Stimulated activated CD4-positive, alpha-beta T cell treated with anti-CD3 and anti-CD28 coated beads, Interleukin-2, amount 100 ng/mL, for 48 hours (primary cell): ENCODE measurements around the gene INHBC.

Experiments used
- DNase-seq, 2 donors: peaks; one replicate each; pipeline ENCODE4 v3.0.0-alpha.2; 2020

INHBC gene

GRCh38 chr12:57455374-57456144, 21.0 kb downstream of the INHBC start:
- DNase-seq, result no peak

GRCh38 chr12:57456145-57456700, 21.6 kb downstream of the INHBC start:
- DNase-seq, result peak in 1 of 2 donors; percentile 44

GRCh38 chr12:57456737-57457490, 22.3 kb downstream of the INHBC start:
- DNase-seq, result no peak

- no peak for DNase-seq
Observed at GRCh38 chr12:57458665-57459054, 24.1 kb downstream of the INHBC start.

- DNase-seq, result peak; percentile 95 to 97
Observed at GRCh38 chr12:57459055-57459749, 24.6 kb downstream of the INHBC start.

- no peak for DNase-seq
Observed at GRCh38 chr12:57459750-57460467, 25.3 kb downstream of the INHBC start, which contains the start of gene GLI1. TSS of gene GLI1 (plus strand) at chr12:57459785. CDS start at chr12:57463692, 3,907 bp downstream.

- no peak for DNase-seq
Observed at GRCh38 chr12:57460468-57460784, 25.8 kb downstream of the INHBC start.

GRCh38 chr12:57460841-57461275, 26.3 kb downstream of the INHBC start:
- DNase-seq, result no peak

- no peak for DNase-seq
Observed at GRCh38 chr12:57461276-57461916, 26.8 kb downstream of the INHBC start.

GRCh38 chr12:57461917-57462250, 27.3 kb downstream of the INHBC start:
- DNase-seq, result no peak

- peak; percentile 89 to 92 for DNase-seq
Observed at GRCh38 chr12:57462251-57462911, 27.8 kb downstream of the INHBC start.

GRCh38 chr12:57462912-57463253, 28.3 kb downstream of the INHBC start:
- no peak for DNase-seq

GRCh38 chr12:57464569-57464968, 30.0 kb downstream of the INHBC start:
- DNase-seq, result no peak

- DNase-seq, result no peak
Observed at GRCh38 chr12:57465030-57465746, 30.6 kb downstream of the INHBC start.

- DNase-seq, result no peak
Observed at GRCh38 chr12:57465747-57466505, 31.3 kb downstream of the INHBC start.

- no peak for DNase-seq
Observed at GRCh38 chr12:57467212-57467874, 32.8 kb downstream of the INHBC start.

- no peak for DNase-seq
Observed at GRCh38 chr12:57467915-57468314, 33.3 kb downstream of the INHBC start.

- no peak for DNase-seq
Observed at GRCh38 chr12:57469296-57470164, 34.9 kb downstream of the INHBC start.
